GM23338 (cell line): ENCODE results near the gene RYR2.

Experiments
- CREB1 ChIP-seq: fragments of 250-450 bp; sonication (Bioruptor Pico); IDR thresholded peaks from 2 replicates; pipeline ENCODE4 v1.5.0; 2020; ENCODE audit warnings: low read depth, mild to moderate bottlenecking, moderate library complexity
- CTCF ChIP-seq, 2 experiments: fragments of 200-600 bp in 1 of 2; sonication (generic) in 1 of 2; conservative IDR thresholded peaks; 2 replicates each; pipeline versions ENCODE4 v1.5.1 to v1.6.1; 2016 to 2017; ENCODE audit warnings: antibody characterized with exemption in 2 of 2, low read depth in 2 of 2, mild to moderate bottlenecking in 2 of 2, moderate library complexity in 1 of 2
- ETS1 ChIP-seq: IDR thresholded peaks from 2 replicates; pipeline ENCODE4 v1.6.1; 2016; ENCODE audit warnings: antibody characterized with exemption
- EZH2 ChIP-seq: fragments of 200-600 bp; sonication (generic); IDR thresholded peaks from one replicate; pipeline ENCODE4 v1.8.0; 2017; ENCODE audit warnings: antibody characterized with exemption, mild to moderate bottlenecking, low read depth; ENCODE audit not compliant: unreplicated experiment
- EZH2phosphoT487 ChIP-seq: fragments of 200-600 bp; sonication (generic); IDR thresholded peaks from one replicate; pipeline ENCODE4 v1.8.1; 2018; ENCODE audit warnings: antibody characterized with exemption; ENCODE audit not compliant: unreplicated experiment
- JUNB ChIP-seq: IDR thresholded peaks from one replicate; pipeline ENCODE4 v1.6.1; 2016; ENCODE audit warnings: antibody characterized with exemption; ENCODE audit not compliant: unreplicated experiment
- NANOG ChIP-seq: IDR thresholded peaks from 2 replicates; pipeline ENCODE4 v1.6.1; 2016; ENCODE audit warnings: antibody characterized with exemption, borderline replicate concordance
- POLR2AphosphoS5 ChIP-seq: IDR thresholded peaks from 2 replicates; pipeline ENCODE4 v1.6.1; 2016; ENCODE audit warnings: antibody characterized with exemption, low read depth
- REST ChIP-seq: IDR thresholded peaks from one replicate; pipeline ENCODE4 v1.6.1; 2018; ENCODE audit warnings: antibody characterized with exemption; ENCODE audit not compliant: unreplicated experiment
- STAT1 ChIP-seq: IDR thresholded peaks from one replicate; pipeline ENCODE4 v1.6.1; 2016; ENCODE audit warnings: antibody characterized with exemption; ENCODE audit not compliant: unreplicated experiment
- ZNF114 ChIP-seq: fragments of 250-450 bp; sonication (Bioruptor Pico); IDR thresholded peaks from 2 replicates; pipeline ENCODE4 v1.5.0; 2020; ENCODE audit warnings: mild to moderate bottlenecking, moderate library complexity
- ZNF331 ChIP-seq: fragments of 250-450 bp; sonication (Bioruptor Pico); IDR thresholded peaks from 2 replicates; pipeline ENCODE4 v1.5.0; 2020; ENCODE audit warnings: low read depth, mild to moderate bottlenecking, moderate library complexity

- TF ChIP-seq CTCF (conservative IDR thresholded peaks at IDR 0.05; ENCODE audit: low read depth in 2 of 2) (no peak), EZH2 (no peak), JUNB (no peak), POLR2AphosphoS5 (no peak), CREB1 (CRISPR knock-in tag) (no peak), STAT1 (no peak), REST (no peak), ZNF331 (no peak), EZH2phosphoT487 (no peak), ETS1 (no peak), NANOG (no peak), ZNF114 (CRISPR knock-in tag) (no peak)
These were observed 12.0 kb upstream of the RYR2 start for GRCh38 chr1:237029850-237030535.
